HepG2 (cell line): ENCODE measurements around the gene THRSP. TPM values are rescaled to one million over a fixed set of nuclear protein-coding genes. Genes with fewer than 3 reads are reported as not detected.
A peak's percentile ranks its signal among the peaks of the same experiment; 100 is the strongest.

Experiments used
- ATAC-seq: fragments of 200-7000 bp; cut with Tn5 transposase; 3 replicates; pipeline ENCODE4 v1.9.1; 2020; ENCODE audit warnings: mild to moderate bottlenecking, moderate library complexity
- BruUV-seq: library from RNA; stranded (reverse); fragments of 400-500 nt; replicated peaks from 2 replicates; lab custom pipeline; 2021; lab: Mats Ljungman, UMichigan
- CTCF ChIA-PET: fragments of 300-600 bp; formaldehyde crosslinking; extraction: SDS; loops from one replicate; lab custom pipeline; 2021; ENCODE audit warnings: low total read pairs, inconsistent platforms, low intra/inter-chr PET ratio; lab: Yijun Ruan, JAX
- POLR2A ChIA-PET: fragments of 350-600 bp; sonication (Branson Sonifier 250); formaldehyde crosslinking; loops from one replicate; lab custom pipeline; 2020; ENCODE audit warnings: antibody characterized with exemption, inconsistent platforms; lab: Yijun Ruan, JAX
- DNase-seq: peaks from one replicate; pipeline ENCODE4 v3.0.0-alpha.2; 2015; ENCODE audit warnings: low spot score
- FAIRE-seq: peaks from 3 replicates; lab custom pipeline; 2011; peaks lifted over from hg19 to GRCh38; lab: Jason Lieb, UNC
- H2AFZ ChIP-seq: one replicate; pipeline ENCODE4 v1.6.1; 2011; ENCODE audit warnings: low read length, inconsistent platforms
- H3K27ac ChIP-seq: fragments of 300-600 bp; 3 replicates; pipeline ENCODE4 v1.8.0; 2011; ENCODE audit warnings: mixed run types, mild to moderate bottlenecking, mixed read lengths, low read length, inconsistent platforms; ENCODE audit not compliant: insufficient read depth; ENCODE audit errors: extremely low read length
- H3K27me3 ChIP-seq, 2 experiments: fragments of 200-600 bp in 1 of 2; 2 replicates in 1 of 2; 3 replicates in 1 of 2; pipeline versions ENCODE4 v1.6.0 to v1.8.0; 2011; ENCODE audit warnings: low read length in 2 of 2, mild to moderate bottlenecking in 2 of 2, moderate library complexity in 2 of 2, inconsistent platforms in 1 of 2; ENCODE audit not compliant: insufficient read depth in 2 of 2, control insufficient read depth in 1 of 2
- H3K36me3 ChIP-seq, 2 experiments: fragments of 200-600 bp in 1 of 2; replicated peaks in 1 of 2; 2 replicates in 1 of 2; 3 replicates in 1 of 2; pipeline versions ENCODE4 v1.5.1 to v1.8.0; 2011; ENCODE audit warnings: low read length in 2 of 2, inconsistent platforms in 1 of 2; ENCODE audit not compliant: insufficient read depth in 2 of 2, control insufficient read depth in 1 of 2
- H3K4me1 ChIP-seq: 2 replicates; pipeline ENCODE4 v1.5.1; 2012; ENCODE audit warnings: low read length, inconsistent platforms; ENCODE audit not compliant: insufficient read depth
- H3K4me2 ChIP-seq: 2 replicates; pipeline ENCODE4 v1.6.0; 2011; ENCODE audit warnings: low read depth, low read length, inconsistent platforms
- H3K4me3 ChIP-seq, 3 experiments: fragments of 200-600 bp in 1 of 3; sonication (generic), shearing (Covaris generic) in 1 of 3; replicated peaks in 1 of 3; 2 replicates each; pipeline ENCODE4 v1.5.1; 2011 to 2016; ENCODE audit warnings: low read length in 3 of 3, inconsistent platforms in 2 of 3, low read depth in 2 of 3, mild to moderate bottlenecking in 2 of 3, control low read depth in 1 of 3, mixed read lengths in 1 of 3; ENCODE audit not compliant: insufficient read depth in 1 of 3
- H3K79me2 ChIP-seq: one replicate; pipeline ENCODE4 v1.6.1; 2011; ENCODE audit warnings: low read length, inconsistent platforms; ENCODE audit not compliant: insufficient read depth
- H3K9ac ChIP-seq: 2 replicates; pipeline ENCODE4 v1.6.0; 2011; ENCODE audit warnings: mild to moderate bottlenecking, low read depth, low read length, inconsistent platforms; ENCODE audit not compliant: insufficient read depth
- H3K9me3 ChIP-seq: 2 replicates; pipeline ENCODE4 v1.5.1; 2012; ENCODE audit warnings: mild to moderate bottlenecking, low read length
- H4K20me1 ChIP-seq: 2 replicates; pipeline ENCODE4 v1.6.0; 2011; ENCODE audit warnings: inconsistent platforms, mild to moderate bottlenecking, low read length, moderate library complexity; ENCODE audit not compliant: insufficient read depth
- AFF4 ChIP-seq: sonication (generic); formaldehyde crosslinking; IDR thresholded peaks from 2 replicates; pipeline ENCODE4 v1.4.0; 2020; ENCODE audit warnings: missing genetic modification reagents
- GMEB1 ChIP-seq: sonication (generic); formaldehyde crosslinking; IDR thresholded peaks from 2 replicates; pipeline ENCODE4 v1.5.1; 2020; ENCODE audit warnings: missing genetic modification reagents, mild to moderate bottlenecking, borderline replicate concordance
- HMGA1 ChIP-seq: sonication (generic); formaldehyde crosslinking; conservative IDR thresholded peaks from 2 replicates; pipeline ENCODE4 v1.4.0; 2020; ENCODE audit warnings: missing genetic modification reagents
- NAIF1 ChIP-seq: sonication (generic); formaldehyde crosslinking; IDR thresholded peaks from 2 replicates; pipeline ENCODE4 v1.5.0; 2020; ENCODE audit warnings: mild to moderate bottlenecking, missing genetic modification reagents, borderline replicate concordance
- SMARCE1 ChIP-seq: fragments of 450-650 bp; IDR thresholded peaks from 2 replicates; pipeline ENCODE4 v1.6.1; 2017; ENCODE audit warnings: borderline replicate concordance
- ZNF138 ChIP-seq: sonication (generic); formaldehyde crosslinking; IDR thresholded peaks from 2 replicates; pipeline ENCODE4 v1.5.0; 2020; ENCODE audit warnings: mild to moderate bottlenecking, low read depth, missing genetic modification reagents
- ZNF337 ChIP-seq: sonication (generic); formaldehyde crosslinking; IDR thresholded peaks from 2 replicates; pipeline ENCODE4 v1.5.1; 2020; ENCODE audit warnings: missing genetic modification reagents, low read depth, mild to moderate bottlenecking, borderline replicate concordance
- ZNF672 ChIP-seq: sonication (generic); formaldehyde crosslinking; IDR thresholded peaks from 2 replicates; pipeline ENCODE4 v1.8.1; 2022; ENCODE audit warnings: missing genetic modification reagents
- ZSCAN25 ChIP-seq: sonication (generic); formaldehyde crosslinking; IDR thresholded peaks from 2 replicates; pipeline ENCODE4 v1.8.0; 2022; ENCODE audit warnings: mild to moderate bottlenecking, missing genetic modification reagents
- WGBS: methylation state at CpG from one replicate; pipeline ENCODE4 v1.1.6; 2017; ENCODE audit warnings: low lambda C conversion rate; 5-methylcytosine and 5-hydroxymethylcytosine counted together
- in situ Hi-C: cut with HindIII; loops from 2 replicates; pipeline ENCODE4 v1.10.0; 2017; ENCODE audit warnings: low pct_unique_long_range_greater_than_20kb; ENCODE audit not compliant: extremely low pct_ligation_motif_present
- intact Hi-C: fragments of 100-400 bp; cut with micrococcal nuclease; formaldehyde crosslinking; loops from one replicate; pipeline ENCODE4 v1.10.0; 2022; ENCODE audit not compliant: unreplicated experiment
- polyA plus RNA-seq, 8 experiments: library from polyadenylated mRNA; depleted of rRNA in 3 of 8; stranded (reverse) in 7 of 8; unstranded in 1 of 8; fragments of >200 nt; fragmentation: Illumina TruSeq in 4 of 8; extraction: Trizol in 4 of 8; gene quantifications; 2 replicates each; pipeline versions ENCODE4 v1.2.1 to v1.2.3, GENCODE V29; 2011 to 2016; ENCODE audit warnings: low read depth in 4 of 8, missing spikeins in 1 of 8, mixed read lengths in 1 of 8; ENCODE audit not compliant: insufficient read depth in 1 of 8
- total RNA-seq, 5 experiments: library from RNA; depleted of rRNA; stranded (reverse); fragments of >200 nt; fragmentation: Illumina TruSeq; extraction: Trizol; gene quantifications; 2 replicates each; pipeline ENCODE4 v1.2.3, GENCODE V29; 2016; ENCODE audit warnings: low read depth in 1 of 5
- TF ChIP-seq, protein P1 (sequence below): sonication (generic); formaldehyde crosslinking; IDR thresholded peaks from 2 replicates; pipeline ENCODE4 v1.8.0; 2022; ENCODE audit warnings: mild to moderate bottlenecking, missing genetic modification reagents, moderate library complexity

THRSP gene
- total and polyA plus RNA-seq, 2 of the 13 experiments (the other 11 are each of a cell fraction or from before 2014, with no cell fraction given): 0.13 to 0.58 TPM

DNA sequence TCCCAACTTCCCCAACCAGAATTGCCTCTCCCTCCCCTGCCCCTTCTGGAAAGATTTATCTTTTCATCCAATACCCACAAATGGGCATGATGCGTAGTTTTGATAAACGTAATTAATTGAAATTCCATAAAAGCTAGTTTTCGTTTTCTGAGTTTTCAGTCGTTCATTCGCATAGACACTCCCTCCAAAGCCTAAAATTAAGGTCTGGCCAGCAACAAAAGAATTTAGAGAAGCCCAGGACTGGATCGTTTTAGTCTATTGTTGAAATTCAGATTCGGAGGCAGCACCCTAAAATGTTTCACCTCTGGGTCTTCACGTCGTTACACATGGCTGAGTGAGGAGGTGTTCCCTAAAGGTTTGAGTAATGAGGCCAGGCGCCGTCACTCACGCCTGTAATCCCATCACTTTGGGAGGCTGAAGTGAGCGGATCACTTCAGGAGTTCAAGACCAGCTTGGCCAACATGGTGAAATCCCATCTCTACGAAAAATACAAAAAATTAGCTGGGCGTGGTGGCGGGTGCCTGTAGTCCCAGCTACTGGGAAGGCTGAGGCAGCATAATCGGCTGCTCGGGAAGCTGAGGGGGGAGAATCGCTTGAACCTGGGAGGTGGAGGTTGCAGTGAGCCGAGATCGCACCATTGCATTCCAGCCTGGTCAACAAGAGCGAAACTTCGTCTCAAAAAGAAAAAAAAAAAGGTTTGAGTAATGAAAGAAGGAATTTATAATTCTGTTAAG is 16.6 kb downstream of the THRSP start:
- FAIRE-seq (no peak), DNase-seq (no peak), ATAC-seq (no peak)
- Histone ChIP-seq H3K27ac (peak overlapping the region; percentile 87), H3K36me3 (peaks cover 0 to 12% of the 10 kb centered on the region in 2 experiments; a peak in 2 of 5 replicates), H3K4me3 (peak overlapping the region; percentile 86 to 96 (median 88)), H3K4me1 (peaks cover 55% of the 10 kb centered on the region), H2AFZ (peak overlapping the region; percentile 18), H3K4me2 (peak overlapping the region; percentile 84), H3K27me3 (no peaks in the 10 kb centered on the region; a peak in 1 of 5 replicates), H3K9me3 (no peaks in the 10 kb centered on the region), H4K20me1 (peaks cover 20% of the 10 kb centered on the region), H3K79me2 (peaks cover 49% of the 10 kb centered on the region), H3K9ac (peak overlapping the region; percentile 96)
- TSS peak; percentile 91 for BruUV-seq
- in situ Hi-C loops (no loop called here), intact Hi-C loops (no loop called here)
- POLR2A ChIA-PET: interaction anchor here (0.7 to 5.0 kb wide), 13 partner anchors 9 to 495 kb away, joined by 3 to 37 read pairs (median 6); partner anchors contain the start of genes ALG8, INTS4, KCTD21 and NARS2
- CTCF ChIA-PET: no interaction called here
- 68% methylated on average over 23 of the region's 23 CpGs for WGBS
- peak; percentile 69; the same call in 1 of the 2 replicates for TF ChIP-seq GMEB1 (CRISPR knock-in tag)
- TF ChIP-seq ZNF138 (CRISPR knock-in tag): no peak
- no peak for TF ChIP-seq HMGA1 (CRISPR knock-in tag)
- TF ChIP-seq AFF4: 0 out of 2 replicates have a peak, but pooled peaks have one; percentile 34
- TF ChIP-seq, protein P1, sequence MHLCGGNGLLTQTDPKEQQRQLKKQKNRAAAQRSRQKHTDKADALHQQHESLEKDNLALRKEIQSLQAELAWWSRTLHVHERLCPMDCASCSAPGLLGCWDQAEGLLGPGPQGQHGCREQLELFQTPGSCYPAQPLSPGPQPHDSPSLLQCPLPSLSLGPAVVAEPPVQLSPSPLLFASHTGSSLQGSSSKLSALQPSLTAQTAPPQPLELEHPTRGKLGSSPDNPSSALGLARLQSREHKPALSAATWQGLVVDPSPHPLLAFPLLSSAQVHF (CRISPR knock-in tag): 0 out of 2 replicates have a peak, but pooled peaks have one; percentile 2
- no peak for TF ChIP-seq SMARCE1
- 0 out of 2 replicates have a peak, but pooled peaks have one; percentile 3 for TF ChIP-seq ZNF672
- peak; percentile 15; the same call in 1 of the 2 replicates for TF ChIP-seq ZSCAN25 (CRISPR knock-in tag)
- TF ChIP-seq NAIF1 (CRISPR knock-in tag): no peak
- 0 out of 2 replicates have a peak, but pooled peaks have one; percentile 6 for TF ChIP-seq ZNF337 (CRISPR knock-in tag)
